Stimulated activated CD8-positive, alpha-beta memory T cell treated with anti-CD3 and anti-CD28 coated beads, Interleukin-7, amount 100 ng/mL, for 48 hours (primary cell): ENCODE results near the gene IMPA2.

Experiments
- DNase-seq, 2 donors: peaks; one replicate each; pipeline ENCODE4 v3.0.0-alpha.2; 2020; ENCODE audit warnings: low read depth in 1 of 2; ENCODE audit errors: extremely low read depth in 1 of 2

The IMPA2 gene

GRCh38 chr18:12006488-12006840 lies 25.2 kb downstream of the IMPA2 start:
- DNase-seq, result no peak

DNA sequence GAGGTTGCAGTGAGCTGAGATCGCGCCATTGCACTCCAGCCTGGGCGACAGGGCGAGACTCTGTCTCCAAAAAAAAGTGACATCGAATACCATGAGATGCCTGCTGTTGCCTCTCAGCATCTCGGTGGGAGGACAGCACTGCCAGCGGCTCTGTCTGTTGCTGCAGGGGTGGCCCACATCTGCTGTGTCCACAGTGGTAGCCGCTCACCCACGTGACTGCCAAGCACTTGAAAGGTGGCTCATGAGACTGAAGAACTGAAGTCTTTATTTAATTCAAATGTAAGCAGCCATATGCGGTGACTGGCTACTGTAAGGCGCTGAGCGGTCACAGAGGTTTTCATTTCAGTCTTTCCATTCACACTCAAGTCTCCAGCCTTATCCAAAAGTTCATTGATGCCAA lies 25.8 kb downstream of the IMPA2 start:
- no peak for DNase-seq

GRCh38 chr18:12008181-12008767 lies 27.0 kb downstream of the IMPA2 start:
- DNase-seq, result no peak

GRCh38 chr18:12008842-12009580 lies 27.7 kb downstream of the IMPA2 start:
- DNase-seq, result no peak

GRCh38 chr18:12009581-12010140 lies 28.4 kb downstream of the IMPA2 start:
- DNase-seq, result no peak

DNA sequence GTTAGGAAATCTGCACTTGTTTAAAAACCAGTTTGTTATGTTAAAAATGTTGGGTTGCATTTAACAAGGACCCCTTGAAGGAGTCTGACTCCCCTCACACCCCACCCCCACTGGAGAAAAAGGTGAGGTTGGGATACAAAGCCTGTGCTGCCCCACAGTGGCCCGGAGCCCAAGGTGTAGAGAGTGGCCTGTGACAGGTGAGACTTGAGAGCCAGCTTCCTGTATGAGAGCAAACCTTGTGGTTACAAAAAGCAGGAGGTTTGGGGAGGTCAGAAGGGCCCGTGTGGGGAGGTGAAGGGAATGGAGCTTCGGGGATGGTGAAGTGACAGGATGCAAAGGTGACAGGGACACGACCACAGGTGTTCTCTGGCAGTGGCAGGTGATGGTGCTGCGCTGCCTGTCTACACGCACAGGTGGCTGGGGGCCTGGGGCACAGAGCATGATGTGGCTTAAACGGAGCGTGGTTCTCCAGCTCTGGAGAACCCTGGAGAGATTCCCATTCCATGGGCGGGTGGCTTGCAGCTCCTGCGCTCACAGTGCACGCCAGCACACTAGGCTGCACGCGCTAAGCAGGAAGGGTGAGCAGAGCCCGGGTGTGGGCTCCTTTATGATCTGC lies 29.0 kb downstream of the IMPA2 start:
- DNase-seq, result no peak

- DNase-seq, result no peak
These were observed 30.1 kb downstream of the IMPA2 start for GRCh38 chr18:12011199-12011956.

GRCh38 chr18:12011957-12012549 lies 30.7 kb downstream of the IMPA2 start:
- no peak for DNase-seq

DNA sequence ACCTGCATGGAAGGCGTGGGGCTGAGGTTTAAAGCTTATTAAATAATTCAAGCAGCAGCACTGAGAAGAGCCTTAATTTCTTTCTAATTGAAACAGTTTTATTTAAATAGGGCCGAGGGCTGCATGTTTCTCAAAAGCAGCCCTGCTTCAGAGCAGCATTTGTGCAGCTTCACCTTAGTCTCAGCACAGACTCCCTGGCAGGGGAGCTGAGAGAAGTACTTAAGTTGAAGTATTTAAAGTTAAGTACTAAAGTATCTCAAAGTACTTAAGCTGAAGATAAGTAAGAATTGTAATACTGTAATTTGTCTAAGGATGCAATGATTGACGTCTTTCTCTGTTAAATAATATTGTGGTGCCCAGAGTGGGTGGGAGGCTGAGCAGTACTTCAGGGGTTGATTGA lies 31.4 kb downstream of the IMPA2 start:
- DNase-seq, result no peak

DNA sequence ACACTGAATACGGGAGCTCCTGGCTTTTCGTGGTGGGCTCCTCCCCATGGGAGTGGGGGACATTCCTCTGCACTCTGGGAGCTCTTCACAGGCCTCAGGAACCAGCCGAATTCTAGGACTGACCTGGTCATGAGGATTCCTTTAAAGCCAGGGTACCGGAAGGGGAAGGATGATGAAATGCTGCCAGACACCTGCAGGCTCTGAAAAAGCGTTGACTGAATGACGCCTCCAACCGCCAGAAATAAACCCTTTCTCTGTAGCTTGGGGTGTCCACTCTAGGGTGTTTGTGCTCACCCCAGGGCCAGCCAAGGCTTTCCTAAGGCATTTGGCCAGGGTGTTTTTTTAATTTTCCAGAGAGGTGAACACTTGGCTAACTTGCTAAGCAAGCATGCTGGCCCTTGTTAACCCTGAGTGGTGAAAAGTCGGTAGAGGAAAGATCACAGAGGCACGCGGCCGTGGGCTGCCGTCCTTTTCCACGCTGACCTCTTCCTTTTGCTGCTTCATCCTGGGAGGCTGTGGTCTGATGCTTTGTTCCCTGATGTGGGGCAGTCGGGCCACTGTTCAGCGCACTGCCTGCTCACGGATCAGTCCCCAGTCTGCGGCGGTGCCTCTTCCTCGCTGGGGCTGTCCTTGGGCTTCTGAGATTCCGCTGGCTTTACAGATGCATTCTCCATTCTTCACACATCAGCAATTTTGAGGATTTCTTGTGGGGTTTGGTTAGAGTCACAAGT lies 32.0 kb downstream of the IMPA2 start:
- no peak for DNase-seq

GRCh38 chr18:12014086-12014485 lies 32.8 kb downstream of the IMPA2 start:
- DNase-seq, result no peak

DNA sequence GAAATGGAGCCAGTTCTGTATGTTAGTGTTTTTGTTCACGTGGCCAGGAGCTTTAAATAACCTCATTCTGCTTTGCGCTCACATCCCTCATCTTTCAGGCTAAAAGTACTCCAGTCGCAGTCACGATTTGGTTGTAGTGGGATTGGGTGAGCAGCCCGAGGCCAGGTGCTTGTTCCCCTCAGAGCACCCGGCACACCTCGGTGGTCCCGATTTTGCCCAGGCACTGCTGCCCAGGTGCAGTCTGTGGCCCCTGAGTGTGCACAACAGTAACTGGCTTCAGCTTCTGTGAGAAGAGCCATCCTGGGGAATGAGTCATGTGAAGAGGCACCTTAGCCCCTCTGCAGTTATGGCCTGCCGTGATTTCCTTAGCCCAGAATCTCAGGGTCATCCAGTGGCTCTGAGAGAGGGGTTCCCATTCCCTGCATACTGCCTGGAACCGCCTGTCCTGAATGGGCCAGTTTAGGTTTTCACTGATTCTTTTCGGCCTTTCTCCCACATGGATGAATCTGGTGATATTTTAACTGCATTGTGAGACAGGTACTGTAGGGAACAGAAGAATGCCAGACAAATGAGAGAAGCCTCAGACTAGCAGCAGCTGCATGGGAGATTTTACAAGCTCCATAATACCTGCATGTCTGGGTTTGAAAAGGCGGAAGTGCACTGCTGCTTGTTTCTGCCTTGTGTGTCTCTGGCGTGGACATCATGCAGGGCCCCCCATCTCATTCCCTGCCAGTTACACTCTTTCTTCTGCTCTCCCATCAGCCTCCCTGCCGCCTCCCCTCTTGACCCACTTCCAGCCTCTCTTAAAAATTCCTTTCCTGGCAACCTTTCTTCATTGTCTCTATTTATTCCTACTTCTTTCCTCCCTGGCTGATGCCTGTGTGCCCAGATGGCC lies 33.5 kb downstream of the IMPA2 start:
- DNase-seq, result no peak

- no peak for DNase-seq
These were observed 34.2 kb downstream of the IMPA2 start for GRCh38 chr18:12015416-12016062.

DNA sequence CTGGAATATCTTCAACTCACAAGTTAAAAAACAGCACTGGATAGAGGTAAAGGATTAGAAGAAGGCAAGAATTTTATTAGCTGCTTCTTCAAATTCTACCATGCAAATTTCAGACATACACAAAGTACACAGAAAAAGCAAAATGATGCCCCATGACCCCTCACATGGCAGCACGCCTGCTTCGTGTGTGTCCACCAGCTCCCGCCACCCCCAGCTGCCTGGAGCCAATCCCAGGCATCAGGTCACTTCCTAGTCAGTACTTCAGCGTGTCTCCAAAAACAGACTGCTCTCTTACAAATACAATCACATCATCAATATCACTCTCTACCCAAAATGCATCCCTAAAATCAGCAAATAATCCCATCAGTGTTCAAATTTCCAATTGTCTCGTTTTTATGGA lies 35.8 kb downstream of the IMPA2 start:
- no peak for DNase-seq

DNA sequence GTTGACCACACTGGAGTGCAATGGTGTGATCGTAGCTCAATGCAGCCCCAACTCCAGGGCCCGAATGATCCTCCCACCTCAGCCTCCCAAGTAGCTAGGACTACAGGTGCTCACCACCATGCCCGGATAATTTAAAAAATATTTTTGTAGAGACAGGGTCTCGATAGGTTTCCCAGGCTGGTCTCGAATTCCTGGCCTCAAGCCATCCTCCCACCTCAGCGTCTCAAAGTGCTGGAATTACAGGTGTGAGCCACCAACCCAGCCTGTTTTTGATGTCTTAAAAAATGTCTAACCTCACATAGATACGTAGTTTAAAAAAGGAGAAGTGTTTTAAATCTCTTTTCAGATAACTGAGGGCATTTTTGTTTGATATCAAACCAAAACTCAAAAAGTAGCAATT lies 37.6 kb downstream of the IMPA2 start:
- DNase-seq, result no peak

DNA sequence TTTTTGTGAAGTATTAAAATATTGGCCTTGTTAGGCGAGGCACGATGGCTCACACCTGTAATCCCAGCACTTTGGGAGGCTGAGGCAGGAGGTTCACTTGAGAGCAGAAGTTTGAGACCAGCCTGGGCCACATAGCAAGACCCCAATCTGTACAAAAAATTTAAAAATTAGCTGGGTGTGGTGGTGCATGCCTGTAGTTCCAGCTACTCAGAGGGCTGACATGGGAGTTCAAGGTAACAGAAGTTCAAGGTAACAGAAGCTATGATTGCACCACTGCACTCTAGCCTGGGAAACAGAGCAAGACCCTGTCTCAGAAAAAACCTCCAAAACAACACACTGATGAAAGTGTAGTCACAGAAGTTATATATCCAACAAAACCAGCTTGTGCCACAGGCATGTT lies 39.8 kb downstream of the IMPA2 start:
- DNase-seq, result no peak

DNA sequence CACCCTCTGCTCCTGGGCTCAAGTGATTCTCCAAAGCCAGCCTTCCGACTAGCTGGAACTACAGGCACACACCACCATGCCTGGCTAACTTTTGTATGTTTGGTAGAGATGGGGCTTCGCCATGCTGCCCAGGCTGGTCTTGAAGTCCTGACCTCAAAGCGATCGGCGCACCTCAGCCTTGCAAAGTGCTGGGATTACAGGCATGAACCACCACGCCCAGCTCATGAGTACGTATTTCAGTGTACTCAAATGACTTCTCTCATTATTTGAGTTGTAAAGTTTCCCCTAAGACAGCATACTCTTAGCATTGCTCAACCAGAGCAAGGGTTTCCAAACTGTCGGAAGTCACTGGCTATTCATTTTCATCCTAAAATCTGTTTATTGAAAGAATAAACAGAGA lies 40.3 kb downstream of the IMPA2 start:
- no peak for DNase-seq

- no peak for DNase-seq
These were observed 42.1 kb downstream of the IMPA2 start for GRCh38 chr18:12023375-12023774.

- DNase-seq, result no peak
These were observed 45.3 kb downstream of the IMPA2 start for GRCh38 chr18:12026562-12026961.
